Bone marrow (tissue), 2 donors: ENCODE results near the gene FGFR3.

ENCODE experiments used
- DNase-seq, 2 donors: peaks; one replicate each; lab custom pipeline; 2025; lab: John Stamatoyannopoulos, UW

FGFR3 gene

DNA sequence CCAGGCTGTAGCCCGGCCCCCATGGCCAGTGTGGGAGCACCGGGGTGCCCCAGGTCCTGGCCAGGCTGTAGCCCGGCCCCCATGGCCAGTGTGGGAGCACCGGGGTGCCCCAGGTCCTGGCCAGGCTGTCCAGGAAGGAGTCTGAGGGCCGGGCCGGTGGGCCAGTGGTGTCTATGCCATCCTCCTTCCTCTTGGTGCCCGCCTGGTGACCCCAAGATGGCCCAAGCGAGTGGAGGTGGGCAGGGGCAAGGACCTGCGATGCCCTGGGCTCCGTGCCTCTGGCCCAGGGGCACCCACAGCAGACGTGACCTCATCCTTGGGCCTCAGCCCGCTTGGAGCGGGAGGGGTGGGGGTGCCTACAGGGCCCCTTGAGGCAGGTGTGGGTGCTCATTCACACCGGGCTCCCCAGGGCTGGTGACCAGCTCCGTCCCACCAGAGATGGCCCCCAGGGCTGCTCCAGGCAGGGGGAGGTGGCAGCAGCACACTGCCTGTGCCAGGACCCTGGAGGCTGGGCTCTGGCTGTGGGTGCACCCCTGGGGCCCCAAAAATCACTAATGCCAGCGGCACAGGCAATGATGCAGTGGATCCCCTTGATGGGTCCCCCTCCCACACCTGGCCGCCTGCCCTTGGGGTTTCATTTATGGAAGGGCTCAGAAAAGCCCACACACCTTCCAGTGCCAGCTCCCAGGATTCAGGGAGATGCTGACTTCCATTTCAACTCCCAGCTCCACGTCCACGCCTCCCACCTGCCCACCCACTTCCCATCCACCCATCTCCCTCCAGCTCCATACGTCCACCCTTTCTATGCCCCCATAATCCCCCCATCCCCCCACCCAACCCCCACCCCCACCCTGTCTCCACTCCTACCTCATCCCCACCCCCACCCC, 36.0 kb upstream of the FGFR3 start:
- no peak for DNase-seq

DNA sequence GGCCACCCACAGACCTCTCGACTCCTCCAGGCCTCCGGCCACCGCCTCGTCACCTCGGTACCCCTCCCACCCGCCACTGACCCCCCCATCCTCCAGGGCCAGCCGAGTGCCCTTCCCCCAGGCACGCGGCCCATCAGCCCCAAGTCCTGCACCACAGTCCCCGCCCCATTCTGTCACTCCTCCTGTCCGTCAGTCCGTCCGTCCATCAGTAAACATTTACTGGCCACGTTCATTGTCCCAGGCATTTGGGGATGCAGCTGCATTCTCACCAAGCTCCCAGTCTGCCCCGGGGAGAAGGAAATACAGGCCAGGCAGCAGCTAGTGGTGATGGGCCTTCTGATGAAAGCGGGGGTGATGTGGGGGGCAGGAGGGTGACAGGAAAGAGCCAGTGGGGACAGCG, 35.3 kb upstream of the FGFR3 start:
- no peak for DNase-seq

GRCh38 chr4:1758306-1759121, 34.6 kb upstream of the FGFR3 start:
- no peak for DNase-seq

DNA sequence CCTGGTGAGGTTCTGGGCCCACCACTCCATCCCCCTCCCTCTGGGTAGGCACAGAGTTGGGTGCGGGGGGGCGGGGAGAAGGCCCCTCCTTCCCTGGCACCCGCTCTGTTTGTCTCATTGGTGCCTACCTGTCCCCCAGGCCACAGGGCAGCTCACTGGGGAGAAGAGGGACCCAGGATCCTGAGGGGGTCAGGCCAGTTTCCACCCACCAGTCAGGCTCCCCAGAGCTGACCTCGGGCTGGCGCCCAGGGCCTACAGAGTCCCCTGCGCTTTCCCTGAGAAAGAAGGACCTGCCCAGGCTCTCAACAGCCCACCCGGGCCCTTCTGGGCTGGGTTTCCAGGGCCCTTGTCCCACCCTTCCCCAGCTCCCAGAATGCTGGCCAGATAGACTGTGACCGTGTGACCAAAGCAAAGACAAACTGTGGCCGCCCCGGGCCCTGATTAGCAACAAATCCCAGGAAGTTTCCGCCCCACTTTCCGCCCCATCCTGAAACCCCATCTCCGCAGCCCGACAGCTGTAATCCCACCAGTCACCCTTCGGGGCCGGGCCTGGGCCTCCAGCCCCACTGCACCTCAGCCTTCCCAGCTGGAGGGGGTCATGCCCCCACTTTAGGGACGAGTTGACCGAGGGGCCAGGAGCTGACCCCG, 33.8 kb upstream of the FGFR3 start:
- DNase-seq = no peak

DNA sequence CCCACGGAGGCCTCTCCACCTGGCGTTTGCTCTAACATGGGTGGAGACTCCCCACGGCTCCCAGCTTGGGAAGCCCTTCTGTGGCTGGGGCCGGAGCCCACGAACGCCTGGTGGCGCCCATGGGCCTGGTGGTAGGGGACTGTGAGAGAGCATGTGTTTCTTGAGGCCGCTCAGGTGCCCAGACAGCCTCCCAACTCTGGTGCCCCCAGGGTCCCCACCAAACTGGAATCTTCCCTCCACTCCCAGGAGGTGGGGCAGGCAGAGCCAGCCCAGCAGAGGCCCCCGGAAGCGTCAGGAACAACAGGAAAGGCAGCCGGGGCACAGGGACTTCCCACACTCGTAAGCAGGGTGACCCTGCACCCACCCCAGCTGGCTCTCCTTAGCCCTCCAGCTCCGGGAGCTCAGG, 33.3 kb upstream of the FGFR3 start:
- no peak for DNase-seq

DNA sequence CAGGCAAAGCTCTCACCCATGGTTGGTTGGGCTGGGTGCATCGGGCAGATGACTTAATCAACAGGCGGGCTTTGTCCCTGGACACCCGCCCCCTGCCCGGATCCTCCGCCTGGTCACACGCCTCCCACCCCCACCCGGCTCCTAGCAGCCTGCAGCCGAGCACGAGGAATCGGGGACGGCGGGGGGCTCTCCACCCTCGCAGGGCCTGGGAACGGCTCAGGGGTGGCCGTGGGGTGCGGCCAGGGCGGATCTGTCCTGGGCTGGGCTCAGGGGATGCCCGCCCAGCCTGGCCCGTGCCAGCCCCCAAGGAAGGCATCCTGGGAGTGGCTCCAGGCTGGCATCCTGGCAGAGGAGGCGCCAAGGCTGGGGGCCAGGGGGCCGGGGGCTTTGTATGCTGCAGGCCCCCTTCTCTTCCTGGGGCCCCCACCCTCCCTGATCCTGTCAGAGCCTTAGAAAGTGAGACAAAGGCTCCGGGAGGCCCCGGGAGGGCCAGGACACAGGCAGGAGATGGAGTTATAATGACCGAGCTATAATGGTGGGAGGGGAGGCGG, 32.5 kb upstream of the FGFR3 start:
- no peak for DNase-seq

- no peak for DNase-seq
Observed at GRCh38 chr4:1761130-1761689, 31.9 kb upstream of the FGFR3 start.

- no peak for DNase-seq
Observed at GRCh38 chr4:1762264-1763010, 30.7 kb upstream of the FGFR3 start.

DNA sequence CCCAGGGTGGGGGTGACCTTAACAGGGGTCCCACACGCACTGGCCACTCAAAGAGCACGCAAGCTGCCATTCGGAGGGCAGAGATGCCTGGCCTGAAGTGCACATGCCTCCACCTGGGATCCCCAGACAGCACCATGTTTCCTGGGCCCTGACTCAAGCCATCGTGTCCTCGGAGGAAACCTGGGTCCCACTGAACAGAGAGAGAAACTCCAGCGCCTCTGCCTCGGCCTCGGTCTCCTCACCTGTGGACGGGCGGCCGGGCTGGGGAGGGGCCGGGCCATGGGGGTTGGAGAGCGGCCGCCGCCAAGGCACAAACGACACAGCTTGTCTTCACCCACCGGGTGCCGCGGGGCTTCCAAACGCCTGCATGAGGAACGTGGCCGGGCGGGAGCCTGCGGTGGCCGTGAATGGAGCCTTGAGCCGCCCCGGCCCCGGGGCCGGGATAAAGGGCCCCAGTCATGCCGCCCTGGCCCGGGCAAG, 30.0 kb upstream of the FGFR3 start:
- DNase-seq = no peak

GRCh38 chr4:1763550-1764080, 29.5 kb upstream of the FGFR3 start:
- DNase-seq = no peak

DNA sequence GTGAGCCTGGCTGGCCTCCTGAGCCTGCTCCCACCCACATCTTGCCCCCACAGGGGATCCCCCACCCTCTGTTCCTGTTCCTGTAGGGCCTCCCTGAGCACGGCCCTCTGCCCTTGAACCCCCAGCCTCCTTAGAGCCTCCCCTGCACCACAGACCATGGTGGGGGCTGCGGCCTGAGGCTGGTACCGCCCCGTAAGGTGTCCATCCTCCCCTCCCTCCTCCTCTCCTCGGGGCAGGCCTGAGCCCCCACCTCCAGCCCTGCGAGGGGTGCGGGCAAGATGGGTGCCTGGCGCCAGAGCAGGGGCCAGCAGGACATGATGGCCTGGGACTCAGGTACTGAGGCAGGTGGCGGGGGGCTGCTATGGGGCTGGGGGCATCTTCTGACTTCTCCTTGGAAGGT, 28.4 kb upstream of the FGFR3 start:
- DNase-seq = no peak

DNA sequence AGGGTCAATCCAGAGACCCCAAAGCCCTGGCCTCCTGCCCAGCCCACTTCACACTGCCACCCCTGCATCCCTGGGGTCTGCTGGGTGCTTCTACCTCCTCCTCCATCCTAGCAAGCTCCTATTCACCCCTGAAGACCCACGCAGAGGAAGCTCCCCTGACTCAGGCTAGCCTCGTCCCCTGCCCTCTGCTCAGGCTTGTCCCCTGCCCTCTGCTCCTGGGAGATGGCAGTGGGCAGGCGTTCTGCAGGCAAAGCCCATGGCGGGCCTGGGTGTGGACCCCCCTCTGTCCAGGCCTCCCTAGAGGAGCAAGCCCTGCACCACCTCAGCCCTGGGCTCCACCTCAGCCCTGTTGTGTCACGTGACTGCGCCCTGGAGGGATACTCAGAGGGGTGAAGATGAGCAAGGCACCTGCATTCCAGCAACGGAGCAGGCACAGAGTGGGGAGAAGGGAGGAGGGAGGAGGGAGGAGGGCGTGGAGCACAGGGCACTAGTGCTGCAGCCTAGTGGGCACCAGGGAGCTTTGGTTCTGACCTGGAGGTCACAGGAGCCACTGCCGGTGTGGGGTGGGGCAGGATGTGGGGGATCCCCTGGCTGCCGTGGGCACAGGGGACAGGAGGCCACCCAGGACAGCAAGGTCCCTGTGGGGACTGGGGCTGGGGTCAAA, 27.6 kb upstream of the FGFR3 start:
- no peak for DNase-seq

DNA sequence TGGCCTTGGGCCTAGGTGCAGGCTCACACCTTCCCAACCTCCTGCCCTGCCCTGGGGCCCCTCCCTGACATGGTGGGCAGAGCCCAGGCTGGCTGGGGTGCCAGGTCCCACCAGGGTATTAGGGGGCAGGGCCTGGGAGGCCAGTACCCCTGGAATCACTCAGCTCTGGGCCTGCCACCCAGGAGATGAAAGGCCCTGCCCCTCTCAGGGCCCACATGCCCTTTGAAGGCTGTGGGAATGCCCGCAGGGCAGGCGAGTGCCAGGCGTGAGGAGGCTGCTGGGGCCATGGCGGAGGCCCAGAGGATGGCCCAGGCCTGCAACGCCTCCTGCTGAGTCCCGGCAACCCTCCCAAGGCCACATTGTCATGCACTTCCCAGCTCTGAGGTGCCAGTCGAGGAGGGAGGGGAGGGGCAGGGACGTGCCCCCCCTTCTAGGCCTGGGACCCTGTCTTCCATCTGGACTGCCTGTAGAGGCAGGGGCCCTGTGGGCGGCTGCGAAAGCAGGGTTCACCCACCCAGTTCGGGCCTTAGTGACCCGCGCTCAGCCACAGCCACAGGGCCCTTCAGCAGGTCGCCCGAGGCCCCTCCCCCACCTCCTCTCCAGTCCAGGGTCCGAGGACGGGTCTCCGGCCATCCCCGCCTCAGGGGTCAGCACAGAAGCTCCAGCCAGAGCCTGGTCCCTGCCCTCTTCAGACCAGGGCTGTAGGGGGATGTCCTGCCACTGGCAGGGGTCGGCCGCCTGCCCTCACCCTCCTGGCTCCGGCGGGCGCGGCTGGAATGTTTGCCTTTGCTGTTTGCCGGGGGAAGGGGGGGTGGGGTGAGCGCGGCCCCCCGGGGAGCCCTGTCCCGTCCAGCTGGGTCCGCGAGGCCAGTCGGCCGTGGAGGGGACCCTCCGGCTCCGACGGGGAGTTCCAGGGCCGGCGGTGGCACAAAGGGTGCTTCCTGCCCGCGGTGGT, 26.7 kb upstream of the FGFR3 start:
- DNase-seq = no peak

DNA sequence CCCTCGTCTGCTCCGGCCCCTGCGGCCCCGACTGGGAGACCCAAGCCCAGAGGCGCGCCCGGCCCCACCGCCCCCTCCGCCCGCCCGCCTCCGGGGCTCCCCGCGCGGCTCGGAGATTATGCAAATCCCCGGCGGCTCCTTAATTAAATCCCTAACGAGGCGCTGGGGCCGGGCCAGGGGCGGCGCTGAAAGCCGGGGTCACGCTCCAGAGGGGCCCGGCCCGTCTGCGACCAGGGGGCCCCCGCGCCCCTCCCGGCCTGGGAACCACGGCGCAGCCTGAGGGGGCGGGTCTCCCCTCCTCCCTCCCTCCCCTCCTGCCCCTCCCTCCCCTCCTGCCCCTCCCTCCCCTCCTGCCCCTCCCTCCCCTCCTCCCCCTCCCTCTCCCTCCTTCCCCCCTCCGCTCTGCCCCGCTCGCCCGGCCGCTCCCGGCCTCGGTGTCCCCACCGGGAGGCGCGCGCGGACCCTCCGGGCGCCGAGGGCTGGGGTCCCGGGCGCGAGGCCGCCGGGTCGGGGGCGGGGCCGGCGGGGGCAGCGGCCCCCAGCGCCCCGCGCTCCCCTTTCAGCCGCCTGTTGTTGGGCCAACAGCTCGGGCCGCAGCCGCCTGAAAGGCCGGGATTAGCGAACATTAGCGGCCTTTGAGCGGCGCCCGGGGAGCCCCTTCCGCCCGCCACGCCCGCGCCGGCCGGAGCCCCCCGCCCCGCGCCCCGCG, 25.9 kb upstream of the FGFR3 start:
- no peak for DNase-seq

DNA sequence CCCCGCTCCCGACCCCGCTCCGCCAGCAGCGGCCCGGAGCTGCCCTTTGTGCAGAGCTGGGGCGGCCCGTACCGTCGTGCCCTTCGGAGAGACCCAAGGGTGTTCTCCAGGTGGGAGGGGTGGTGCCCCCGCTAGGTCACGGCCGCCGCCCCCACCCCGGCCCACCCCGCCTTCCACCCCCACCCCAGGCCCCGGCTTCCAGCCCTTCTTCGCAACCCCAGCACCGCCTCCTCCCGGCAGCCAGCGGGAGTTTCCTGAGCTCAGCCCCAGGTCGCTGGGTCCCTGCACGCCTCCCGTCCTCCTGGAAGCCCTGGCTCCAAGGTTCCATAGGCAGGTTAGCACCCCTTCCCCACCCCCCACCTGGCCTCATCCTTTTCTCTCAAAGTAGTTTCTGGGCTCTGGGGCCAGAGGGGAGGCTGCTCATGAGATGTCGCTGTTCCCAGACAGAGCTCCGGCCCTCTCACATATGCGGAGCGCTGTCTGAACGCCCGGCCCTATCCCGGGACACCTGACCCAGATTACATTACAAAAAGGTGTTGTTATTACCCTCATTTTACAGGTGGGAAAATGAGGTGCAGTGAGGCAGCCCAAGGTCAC, 25.2 kb upstream of the FGFR3 start:
- DNase-seq = no peak

DNA sequence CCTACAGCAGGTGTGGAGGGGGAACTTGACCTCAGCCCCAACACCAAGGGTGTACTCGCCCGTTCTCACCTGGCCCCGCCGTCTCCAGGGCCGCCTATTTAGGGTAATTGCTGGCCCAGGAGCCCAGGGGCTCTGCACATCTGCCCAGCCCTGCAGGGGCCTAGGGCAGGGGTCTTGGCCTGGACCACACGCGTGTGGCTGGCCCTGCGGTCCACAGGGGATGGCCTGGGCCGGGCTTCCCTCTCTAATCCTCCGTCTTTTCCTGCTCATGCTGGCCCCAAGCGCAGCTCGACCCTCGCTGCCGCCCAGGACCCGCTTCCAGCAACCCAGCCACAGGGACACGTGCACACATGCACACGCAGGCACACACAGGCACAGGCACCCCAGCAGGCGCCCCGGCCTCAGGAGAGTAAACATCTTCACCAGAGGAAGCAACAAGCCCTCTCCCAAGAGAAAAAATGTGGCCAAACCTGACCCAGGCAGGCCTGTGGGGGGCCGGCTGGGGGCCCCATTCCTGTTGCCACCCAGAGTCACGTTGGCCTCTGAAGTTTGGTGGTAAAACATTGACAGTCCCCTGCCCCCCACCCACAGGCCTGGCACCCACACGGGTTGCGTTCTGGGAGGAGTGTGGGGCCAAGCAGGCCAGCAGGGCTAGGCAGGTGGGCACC, 24.6 kb upstream of the FGFR3 start:
- DNase-seq = no peak

GRCh38 chr4:1769692-1770091, 23.4 kb upstream of the FGFR3 start:
- DNase-seq = no peak

GRCh38 chr4:1770245-1770644, 22.8 kb upstream of the FGFR3 start:
- no peak for DNase-seq
